Glutamatergic neuron (in vitro differentiated cells): ENCODE measurements around the gene RAP1A. TPM values are rescaled to one million over a fixed set of nuclear protein-coding genes. Genes with fewer than 3 reads are reported as not detected.

Source experiments
- DNase-seq: peaks from one replicate; pipeline ENCODE4 v3.0.0; 2022
- H3K27ac Mint-ChIP-seq: one replicate; pipeline ENCODE4 v1.8.0; 2020; ENCODE audit warnings: mild to moderate bottlenecking, mixed read lengths, inconsistent platforms; ENCODE audit not compliant: unreplicated experiment
- H3K27me3 Mint-ChIP-seq: one replicate; pipeline ENCODE4 v1.8.0; 2020; ENCODE audit warnings: mild to moderate bottlenecking, moderate library complexity, mixed read lengths, inconsistent platforms; ENCODE audit not compliant: unreplicated experiment
- H3K36me3 Mint-ChIP-seq: one replicate; pipeline ENCODE4 v1.8.0; 2020; ENCODE audit warnings: mild to moderate bottlenecking, mixed read lengths, inconsistent platforms; ENCODE audit not compliant: unreplicated experiment
- H3K4me1 Mint-ChIP-seq: one replicate; pipeline ENCODE4 v1.8.0; 2020; ENCODE audit warnings: mild to moderate bottlenecking, low read depth, mixed read lengths, inconsistent platforms; ENCODE audit not compliant: unreplicated experiment
- H3K4me3 Mint-ChIP-seq: one replicate; pipeline ENCODE4 v1.8.0; 2020; ENCODE audit warnings: mild to moderate bottlenecking, mixed read lengths, inconsistent platforms; ENCODE audit not compliant: unreplicated experiment
- H3K9me3 Mint-ChIP-seq: one replicate; pipeline ENCODE4 v1.8.0; 2020; ENCODE audit warnings: mild to moderate bottlenecking, moderate library complexity, mixed read lengths, inconsistent platforms; ENCODE audit not compliant: unreplicated experiment
- total RNA-seq: library from RNA; stranded (reverse); fragmentation: NEBNext Ultra II Directional; extraction: Animal tissue kit (Norgen Biotek cat#: 25700); gene quantifications from one replicate; pipeline ENCODE4 v1.2.1, GENCODE V29; 2021; ENCODE audit not compliant: unreplicated experiment
- TF ChIP-seq, protein P1 (sequence below): fragments of 200-600 bp; sonication (generic); IDR thresholded peaks from one replicate; pipeline ENCODE4 v1.5.0; 2021; ENCODE audit not compliant: partially characterized antibody, unreplicated experiment

The RAP1A gene
- total RNA-seq, 1 donor from 2014 or later: 17.9 TPM

- Mint-ChIP-seq H3K36me3 (no peaks in the 10 kb centered on the region), H3K27me3 (no peaks in the 10 kb centered on the region), H3K9me3 (peaks cover 4% of the 10 kb centered on the region), H3K27ac (no peak overlapping the region), H3K4me1 (peaks cover 4% of the 10 kb centered on the region), H3K4me3 (no peak overlapping the region)
- TF ChIP-seq, protein P1, sequence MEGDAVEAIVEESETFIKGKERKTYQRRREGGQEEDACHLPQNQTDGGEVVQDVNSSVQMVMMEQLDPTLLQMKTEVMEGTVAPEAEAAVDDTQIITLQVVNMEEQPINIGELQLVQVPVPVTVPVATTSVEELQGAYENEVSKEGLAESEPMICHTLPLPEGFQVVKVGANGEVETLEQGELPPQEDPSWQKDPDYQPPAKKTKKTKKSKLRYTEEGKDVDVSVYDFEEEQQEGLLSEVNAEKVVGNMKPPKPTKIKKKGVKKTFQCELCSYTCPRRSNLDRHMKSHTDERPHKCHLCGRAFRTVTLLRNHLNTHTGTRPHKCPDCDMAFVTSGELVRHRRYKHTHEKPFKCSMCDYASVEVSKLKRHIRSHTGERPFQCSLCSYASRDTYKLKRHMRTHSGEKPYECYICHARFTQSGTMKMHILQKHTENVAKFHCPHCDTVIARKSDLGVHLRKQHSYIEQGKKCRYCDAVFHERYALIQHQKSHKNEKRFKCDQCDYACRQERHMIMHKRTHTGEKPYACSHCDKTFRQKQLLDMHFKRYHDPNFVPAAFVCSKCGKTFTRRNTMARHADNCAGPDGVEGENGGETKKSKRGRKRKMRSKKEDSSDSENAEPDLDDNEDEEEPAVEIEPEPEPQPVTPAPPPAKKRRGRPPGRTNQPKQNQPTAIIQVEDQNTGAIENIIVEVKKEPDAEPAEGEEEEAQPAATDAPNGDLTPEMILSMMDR: no peak
- DNase-seq: no peak
Measured at GRCh38 chr1:111596499-111596898, 23.1 kb upstream of the RAP1A start.

DNA sequence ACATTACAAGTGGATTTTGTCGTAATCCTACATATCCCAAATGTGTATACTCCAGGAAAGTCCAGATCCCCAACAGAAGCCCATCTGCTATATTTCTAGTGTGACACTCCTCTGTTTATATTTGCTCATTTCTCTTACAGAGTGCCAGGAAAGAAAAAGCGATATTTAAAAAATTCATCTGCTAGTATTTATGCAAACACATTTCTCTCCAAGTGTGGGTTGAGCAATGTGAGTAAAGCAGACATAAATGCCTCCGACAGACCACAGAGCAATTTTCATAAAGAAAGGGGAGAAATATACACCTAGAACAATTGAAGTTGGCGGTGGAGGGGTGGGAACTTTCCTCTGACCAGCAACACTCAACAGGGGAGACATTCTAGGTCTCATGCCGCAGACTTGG lies 22.2 kb upstream of the RAP1A start:
- no peaks in the 10 kb centered on the region for H3K36me3 Mint-ChIP-seq
- H3K27me3 Mint-ChIP-seq: no peaks in the 10 kb centered on the region
- peaks cover 4% of the 10 kb centered on the region for H3K9me3 Mint-ChIP-seq
- H3K27ac Mint-ChIP-seq: no peak overlapping the region
- DNase-seq: no peak
- TF ChIP-seq, protein P1: no peak
- H3K4me1 Mint-ChIP-seq: peaks cover 4% of the 10 kb centered on the region
- no peak overlapping the region for H3K4me3 Mint-ChIP-seq

DNA sequence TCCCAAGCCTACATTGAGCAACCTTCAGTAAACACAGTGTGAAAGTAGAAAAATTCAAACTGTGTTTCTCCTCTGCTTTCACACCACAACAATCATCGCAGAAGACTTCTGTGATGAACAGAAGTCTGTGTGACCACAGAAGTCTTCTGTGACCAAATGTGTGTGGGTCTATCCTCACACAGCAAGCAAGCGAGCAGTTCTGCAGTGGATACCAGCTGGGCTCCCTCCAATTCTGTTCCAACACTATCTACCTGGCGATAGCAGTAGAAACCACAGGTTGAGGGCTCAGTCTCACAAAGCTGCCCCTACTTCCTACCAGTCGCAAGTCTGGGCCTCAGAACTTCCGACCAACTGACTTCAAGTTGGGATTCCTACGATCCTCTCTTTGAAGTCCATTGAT lies 21.0 kb upstream of the RAP1A start:
- TF ChIP-seq, protein P1: no peak
- Mint-ChIP-seq H3K4me1 (no peaks in the 10 kb centered on the region), H3K27me3 (no peaks in the 10 kb centered on the region), H3K27ac (no peak overlapping the region), H3K36me3 (no peaks in the 10 kb centered on the region), H3K9me3 (peaks cover 3% of the 10 kb centered on the region), H3K4me3 (no peak overlapping the region)
- DNase-seq: no peak

- Mint-ChIP-seq H3K9me3 (peaks cover 3% of the 10 kb centered on the region), H3K4me1 (no peaks in the 10 kb centered on the region), H3K36me3 (no peaks in the 10 kb centered on the region), H3K27me3 (peaks cover 1% of the 10 kb centered on the region), H3K27ac (no peak overlapping the region), H3K4me3 (no peak overlapping the region)
- TF ChIP-seq, protein P1: no peak
- no peak for DNase-seq
Measured at GRCh38 chr1:111599781-111600693, 19.6 kb upstream of the RAP1A start.

DNA sequence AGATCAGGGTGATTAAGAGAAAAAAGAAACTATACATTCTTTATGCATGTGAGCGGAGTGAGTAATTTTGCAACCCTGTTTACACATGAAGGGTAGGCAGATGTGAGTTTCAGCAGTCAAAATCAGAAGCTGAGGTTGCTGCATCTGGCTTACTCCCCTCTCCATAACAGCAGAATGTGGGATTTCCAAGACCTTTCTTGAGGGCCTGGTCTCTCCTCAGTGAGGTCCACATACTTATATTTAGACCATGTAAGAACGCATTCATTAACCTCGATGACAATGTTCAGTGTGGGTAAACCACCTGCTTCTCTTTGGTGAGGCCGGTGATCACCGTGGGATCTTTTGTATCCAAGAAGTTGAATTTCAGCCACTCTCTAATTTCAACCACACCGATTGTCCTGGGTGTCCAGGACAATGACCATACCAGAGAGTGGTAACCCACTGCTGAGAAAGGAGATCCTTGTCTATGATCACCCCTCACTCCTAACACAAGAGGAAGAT lies 18.7 kb upstream of the RAP1A start:
- DNase-seq: no peak
- Mint-ChIP-seq H3K9me3 (no peaks in the 10 kb centered on the region), H3K36me3 (no peaks in the 10 kb centered on the region), H3K27ac (no peak overlapping the region), H3K4me3 (no peak overlapping the region), H3K27me3 (peaks cover 3% of the 10 kb centered on the region), H3K4me1 (no peaks in the 10 kb centered on the region)
- TF ChIP-seq, protein P1: no peak
